Natural killer cell (primary cell): ENCODE data around the gene BTBD2. TPM values are rescaled to one million over a fixed set of nuclear protein-coding genes. Genes with fewer than 3 reads are reported as not detected.

Source experiments
- ATAC-seq, 3 donors: fragments of 150-1000 bp in 2 of 3; fragments of 200-7000 bp in 1 of 3; cut with Tn5 transposase; 1 replicate in 1 of 3; 2 replicates in 2 of 3; pipeline ENCODE4 v1.10.0; 2021; ENCODE audit warnings: mild to moderate bottlenecking in 2 of 3, moderate library complexity in 2 of 3
- DNase-seq, 2 donors: peaks; one replicate each; pipeline versions ENCODE4 v3.0.0 to v3.0.0-alpha.2; 2013 to 2021; ENCODE audit warnings: mixed read lengths in 1 of 2
- H3K27ac ChIP-seq: one replicate; pipeline ENCODE4 v1.5.1; 2013; ENCODE audit warnings: mild to moderate bottlenecking, low read length
- H3K27me3 ChIP-seq: one replicate; pipeline ENCODE4 v1.6.1; 2013; ENCODE audit warnings: low read length; ENCODE audit not compliant: control insufficient read depth, insufficient read depth
- H3K36me3 ChIP-seq: one replicate; pipeline ENCODE4 v1.6.1; 2013; ENCODE audit warnings: low read length; ENCODE audit not compliant: control insufficient read depth, insufficient read depth
- H3K4me1 ChIP-seq: one replicate; pipeline ENCODE4 v1.6.1; 2013; ENCODE audit warnings: low read length; ENCODE audit not compliant: control insufficient read depth, insufficient read depth
- H3K4me3 ChIP-seq: one replicate; pipeline ENCODE4 v1.5.1; 2013; ENCODE audit warnings: low read length
- H3K9me3 ChIP-seq: one replicate; pipeline ENCODE4 v1.6.1; 2013; ENCODE audit warnings: low read length; ENCODE audit not compliant: control insufficient read depth, insufficient read depth
- H3K27ac Mint-ChIP-seq, 2 donors: one replicate each; pipeline ENCODE4 v1.8.0; 2022; ENCODE audit warnings: mild to moderate bottlenecking in 2 of 2, mixed read lengths in 2 of 2, moderate library complexity in 1 of 2
- H3K27me3 Mint-ChIP-seq, 2 donors: one replicate each; pipeline ENCODE4 v1.8.0; 2022; ENCODE audit warnings: low read depth in 2 of 2, mixed read lengths in 2 of 2
- H3K36me3 Mint-ChIP-seq: one replicate; pipeline ENCODE4 v1.8.0; 2022; ENCODE audit warnings: mixed read lengths
- H3K4me1 Mint-ChIP-seq, 2 donors: one replicate each; pipeline ENCODE4 v1.8.0; 2022; ENCODE audit warnings: mixed read lengths in 2 of 2
- H3K4me3 Mint-ChIP-seq: one replicate; pipeline ENCODE4 v1.8.0; 2022; ENCODE audit warnings: mild to moderate bottlenecking, moderate library complexity, mixed read lengths
- H3K9me3 Mint-ChIP-seq, 2 donors: one replicate each; pipeline ENCODE4 v1.8.0; 2022; ENCODE audit warnings: mixed read lengths in 2 of 2
- CTCF ChIP-seq: fragments of 200-600 bp; IDR thresholded peaks from one replicate; pipeline ENCODE4 v1.8.0; 2022; ENCODE audit warnings: antibody characterized with exemption
- WGBS: methylation state at CpG from one replicate; pipeline ENCODE4 v1.1.7; 2013; ENCODE audit warnings: missing lambda C conversion rate; ENCODE audit not compliant: insufficient coverage; 5-methylcytosine and 5-hydroxymethylcytosine counted together
- intact Hi-C: fragments of 100-400 bp; cut with micrococcal nuclease; formaldehyde crosslinking; loops from one replicate; pipeline ENCODE4 v1.14.2; 2022
- total RNA-seq, 4 donors: library from RNA; stranded (reverse); fragments of 120-200 nt in 1 of 4; gene quantifications; one replicate each; pipeline versions ENCODE4 v1.2.3 to v1.2.4, GENCODE V29; 2013 to 2022

Gene BTBD2
- total RNA-seq, 3 donors from 2014 or later (not counting 1 experiment from before 2014, with no cell fraction given), result 47.6 to 57.0 (median 53.4) TPM

DNA sequence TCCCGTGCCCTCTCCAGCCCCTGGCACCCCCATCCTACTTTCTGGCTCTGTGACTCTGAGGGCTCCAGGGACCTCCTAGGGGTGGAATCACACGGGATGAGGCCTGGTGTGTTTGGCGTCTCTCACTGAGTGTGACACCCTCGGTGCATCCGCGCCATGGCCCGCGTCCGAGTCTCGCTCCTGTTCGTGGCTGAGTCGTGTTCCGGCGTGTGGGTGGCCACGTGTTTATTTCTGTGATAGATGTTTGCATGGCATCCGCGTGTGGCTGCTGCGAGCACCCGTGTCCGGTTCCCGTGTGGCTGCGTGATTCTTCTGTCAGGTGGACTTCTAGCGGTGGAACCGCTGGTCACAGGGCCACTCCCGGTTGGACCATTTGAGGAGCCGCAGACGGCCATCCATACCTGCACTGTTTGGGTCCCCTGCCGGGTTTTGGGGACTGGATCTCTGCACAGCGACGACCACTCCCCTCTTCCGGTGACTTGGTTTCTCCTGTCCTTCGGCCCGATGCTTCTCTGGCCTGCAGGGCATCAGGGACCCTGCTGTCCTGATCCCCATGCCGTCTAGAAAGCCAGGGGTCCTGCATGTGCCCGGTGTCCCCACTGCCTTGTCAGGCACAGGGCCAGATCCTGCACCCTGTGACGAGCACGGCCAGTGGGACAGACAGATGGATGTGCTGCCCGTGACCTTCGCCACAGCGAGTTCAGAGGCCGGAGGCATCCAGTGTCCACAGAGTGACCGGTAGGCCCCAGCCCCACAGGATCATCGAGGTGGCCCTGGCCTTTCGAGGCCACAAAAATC lies 66.0 kb downstream of the BTBD2 start:
- peaks cover 13 to 18% of the 10 kb centered on the region in 2 donors for H3K4me1 Mint-ChIP-seq
- DNase-seq (no peak), ATAC-seq (no peak)
- 95% methylated on average over 42 of the region's 44 CpGs for whole genome bisulfite sequencing
- H3K4me3 Mint-ChIP-seq, result peak overlapping the region; percentile 37
- no peak for TF ChIP-seq CTCF
- no peak overlapping the region for H3K27ac ChIP-seq
- H3K4me3 ChIP-seq, result no peak overlapping the region
- no peaks in the 10 kb centered on the region for H3K36me3 Mint-ChIP-seq
- H3K27me3 ChIP-seq, result no peaks in the 10 kb centered on the region
- H3K9me3 ChIP-seq, result no peaks in the 10 kb centered on the region
- H3K27ac Mint-ChIP-seq, result peak overlapping the region; percentile 42 to 67
- intact Hi-C loops, result no loop called here
- no peaks in the 10 kb centered on the region for H3K27me3 Mint-ChIP-seq
- peaks cover 29% of the 10 kb centered on the region for H3K4me1 ChIP-seq
- peaks cover 31% of the 10 kb centered on the region for H3K36me3 ChIP-seq
- no peaks in the 10 kb centered on the region for H3K9me3 Mint-ChIP-seq

DNA sequence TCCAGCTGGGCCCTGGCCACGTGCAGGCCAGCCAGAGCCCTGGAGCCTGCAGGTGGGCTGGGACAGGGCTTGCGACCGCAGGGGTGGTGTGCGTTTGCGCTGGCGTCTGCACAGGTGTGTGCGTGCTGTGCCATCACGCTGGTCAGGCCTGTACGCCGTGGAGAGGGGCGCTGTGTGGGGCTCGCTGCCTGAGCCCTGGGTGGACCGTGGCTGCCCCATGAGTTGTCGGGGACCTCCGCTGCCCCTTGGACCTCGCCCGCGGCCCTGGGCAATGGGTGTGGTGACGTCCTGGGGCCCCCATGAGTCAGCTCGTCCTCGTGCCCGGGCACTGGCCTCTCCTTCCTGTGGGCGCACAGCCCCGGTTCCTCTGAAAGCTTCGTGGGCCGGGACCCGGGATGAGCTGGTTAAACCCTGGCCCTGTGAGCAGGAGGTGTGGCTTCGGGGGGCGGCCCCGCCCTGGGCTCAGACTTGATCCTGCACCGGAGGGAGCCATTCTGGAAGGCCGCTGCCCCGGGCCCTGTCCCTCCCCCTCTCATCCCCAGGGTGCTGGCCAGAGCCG lies 67.8 kb downstream of the BTBD2 start:
- no peaks in the 10 kb centered on the region for H3K27me3 Mint-ChIP-seq
- Histone ChIP-seq H3K36me3 (peaks cover 19% of the 10 kb centered on the region), H3K4me3 (no peak overlapping the region), H3K4me1 (peaks cover 44% of the 10 kb centered on the region), H3K27me3 (no peaks in the 10 kb centered on the region), H3K27ac (no peak overlapping the region), H3K9me3 (no peaks in the 10 kb centered on the region)
- peaks cover 20 to 28% of the 10 kb centered on the region in 2 donors for H3K4me1 Mint-ChIP-seq
- H3K4me3 Mint-ChIP-seq, result no peak overlapping the region
- intact Hi-C loops, result no loop called here
- H3K36me3 Mint-ChIP-seq, result no peaks in the 10 kb centered on the region
- H3K9me3 Mint-ChIP-seq, result no peaks in the 10 kb centered on the region
- no peak for ATAC-seq
- no peak overlapping the region for H3K27ac Mint-ChIP-seq
- WGBS, result 85% methylated on average over 34 of the region's 34 CpGs
- no peak for TF ChIP-seq CTCF
- DNase-seq, result no peak

DNA sequence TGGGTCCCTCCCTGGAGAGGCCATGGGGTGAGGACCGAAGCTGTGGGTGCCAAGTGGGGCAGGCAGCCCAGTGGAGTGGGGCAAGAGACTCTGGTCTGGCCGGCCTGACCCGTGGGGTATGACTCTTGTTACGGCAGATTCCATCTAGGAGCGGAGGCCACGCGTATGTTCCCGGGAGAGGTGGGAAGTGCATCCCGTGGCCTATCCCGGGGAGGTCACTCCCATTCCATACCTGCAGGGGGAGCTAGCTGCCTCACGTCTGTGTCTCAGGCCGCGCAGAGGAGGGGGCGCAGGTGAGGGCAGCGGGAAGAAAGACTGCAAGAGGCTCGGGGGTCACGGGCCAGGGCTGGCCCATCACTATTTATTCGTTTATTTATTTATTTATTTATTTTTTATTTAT lies 69.6 kb downstream of the BTBD2 start:
- peaks cover 22 to 37% of the 10 kb centered on the region in 2 donors for H3K4me1 Mint-ChIP-seq
- H3K9me3 Mint-ChIP-seq, result no peaks in the 10 kb centered on the region
- DNase-seq (peak in 1 of 2 donors; percentile 64), ATAC-seq (no peak)
- Histone ChIP-seq H3K9me3 (no peaks in the 10 kb centered on the region), H3K27me3 (no peaks in the 10 kb centered on the region), H3K27ac (no peak overlapping the region), H3K4me1 (peaks cover 49% of the 10 kb centered on the region), H3K36me3 (peaks cover 12% of the 10 kb centered on the region), H3K4me3 (no peak overlapping the region)
- H3K36me3 Mint-ChIP-seq, result no peaks in the 10 kb centered on the region
- TF ChIP-seq CTCF, result peak; percentile 48
- WGBS, result 89% methylated on average over 13 of the region's 18 CpGs
- no peaks in the 10 kb centered on the region for H3K27me3 Mint-ChIP-seq
- intact Hi-C loops, result no loop called here
- peak overlapping the region; percentile 42 for H3K4me3 Mint-ChIP-seq
- H3K27ac Mint-ChIP-seq, result no peak overlapping the region
